GM21717 (cell line): ENCODE measurements around the gene BCL2L1.
"Not testable (repeated sequence)": the region's sequence is repeated elsewhere in the genome, so short reads cannot be mapped to it uniquely, and the experiment has no call there.

Experiments used
- ATAC-seq: cut with Tn5 transposase; IDR thresholded peaks from one replicate; pipeline ENCODE4 v1.9.1; 2021; ENCODE audit warnings: mild to moderate bottlenecking, moderate library complexity; ENCODE audit not compliant: unreplicated experiment

BCL2L1 gene

DNA sequence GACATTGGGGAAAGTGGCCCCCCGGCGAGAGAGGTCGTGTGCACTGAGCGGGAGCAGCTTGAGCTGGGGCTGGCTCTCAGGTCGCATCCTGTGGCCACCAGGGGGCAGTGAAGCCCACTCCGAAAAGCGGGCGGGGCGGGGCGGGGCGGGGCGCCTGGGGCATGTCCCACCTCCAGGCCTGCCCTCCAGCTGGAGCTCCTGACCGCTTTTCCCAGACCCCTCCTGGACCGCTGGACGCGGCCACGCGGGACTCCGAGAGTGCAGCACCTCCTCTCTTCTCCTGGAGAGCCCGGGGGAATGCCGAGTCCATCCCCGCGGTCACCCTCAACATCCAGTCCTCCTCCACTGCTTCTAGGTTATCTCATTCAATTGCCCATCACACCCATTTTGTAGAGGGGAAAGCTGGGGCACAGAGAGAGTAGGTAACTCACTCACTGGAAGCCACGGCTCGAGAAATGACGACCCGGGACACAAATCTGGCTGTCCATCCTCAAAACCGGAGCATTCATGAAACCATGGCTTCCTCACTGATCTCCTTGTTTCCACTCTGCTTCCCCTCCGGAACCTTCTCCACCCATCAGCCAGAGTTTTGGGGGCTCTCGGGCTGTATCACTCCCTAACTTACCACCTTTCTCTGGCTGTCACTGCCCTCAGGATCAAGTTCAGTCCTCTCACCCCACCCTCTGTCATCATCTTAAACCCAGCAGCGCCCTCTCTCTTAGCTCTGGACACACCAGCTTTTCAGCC is 60.9 kb downstream of the BCL2L1 start:
- peak; percentile 58 for ATAC-seq

DNA sequence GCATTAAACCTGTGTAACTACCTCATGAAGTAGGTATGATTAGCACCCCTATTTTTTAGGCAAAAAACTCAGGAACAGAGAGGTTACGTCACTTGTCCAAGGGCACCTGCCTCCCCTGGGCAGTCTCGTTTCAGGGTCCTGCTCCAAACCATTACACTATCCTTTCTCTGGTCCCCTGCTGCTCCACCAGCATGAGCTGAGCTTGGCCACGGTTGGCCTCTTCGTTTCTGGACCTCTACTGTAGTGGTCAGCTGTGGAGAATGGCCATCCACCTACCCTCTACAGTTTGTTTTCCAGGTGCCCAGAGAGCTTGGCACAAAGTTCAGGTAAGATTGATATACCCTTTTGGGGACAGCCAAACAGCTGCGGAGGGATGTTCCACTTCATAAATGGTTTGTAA is 68.1 kb downstream of the BCL2L1 start:
- no peak for ATAC-seq

DNA sequence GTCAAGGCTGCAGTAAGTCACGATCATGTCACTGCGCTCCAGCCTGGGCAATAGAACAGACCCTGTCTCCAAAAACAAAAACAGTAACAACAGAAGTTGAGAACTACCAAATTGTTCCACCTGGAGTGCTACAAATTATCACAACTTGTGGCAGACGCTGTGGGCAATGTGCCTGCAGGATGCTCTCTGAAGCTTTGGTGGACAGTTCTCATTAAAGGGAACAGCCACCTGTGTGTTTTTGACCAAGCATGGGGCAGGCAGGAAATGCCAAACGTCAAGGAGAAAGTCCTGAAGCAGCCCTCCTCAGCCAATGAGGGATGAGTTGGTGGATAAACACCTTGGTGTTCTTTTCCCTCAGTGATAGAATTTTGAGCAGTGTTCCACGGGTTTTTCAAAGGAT is 69.1 kb downstream of the BCL2L1 start:
- no peak for ATAC-seq

DNA sequence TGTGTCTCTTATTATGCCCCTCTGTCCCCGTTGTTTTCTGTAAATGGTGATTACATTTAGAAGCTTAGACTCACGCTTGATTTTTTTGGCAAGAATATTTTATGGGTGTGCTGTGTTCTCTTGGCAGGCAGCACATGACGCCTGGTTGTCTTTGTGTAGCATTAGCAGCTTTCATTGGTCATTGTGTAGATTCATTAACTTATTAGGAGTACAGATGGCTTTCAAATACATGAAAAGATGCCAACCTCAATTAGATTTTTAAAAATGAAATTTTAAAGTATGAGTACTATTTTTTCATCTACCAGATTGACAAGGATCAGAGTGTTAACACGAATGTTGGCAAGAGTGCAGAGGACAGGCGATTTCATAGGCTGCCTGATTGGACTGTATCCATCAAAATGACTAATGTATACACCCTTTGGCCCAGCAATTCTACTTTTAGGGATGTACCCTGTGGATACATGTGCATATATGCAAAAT is 69.7 kb downstream of the BCL2L1 start:
- ATAC-seq: no peak

DNA sequence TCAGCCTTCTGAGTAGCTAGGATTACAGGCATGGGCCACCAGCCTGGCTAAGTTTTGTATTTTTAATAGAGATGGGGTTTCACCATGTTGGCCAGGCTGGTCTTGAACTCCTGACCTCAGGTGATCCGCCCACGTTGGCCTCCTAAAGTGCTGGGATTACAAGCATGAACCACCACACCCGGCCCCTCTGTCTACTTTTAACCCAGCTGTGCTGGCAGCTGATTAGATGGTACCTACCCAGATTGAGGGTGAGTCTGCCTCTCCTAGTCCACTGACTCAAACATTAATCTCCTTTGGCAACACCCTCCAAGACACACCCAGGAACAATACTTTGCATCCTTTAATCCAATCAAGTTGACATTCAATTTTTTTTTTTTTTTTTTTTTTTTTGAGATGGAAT is 74.6 kb downstream of the BCL2L1 start:
- not testable (repeated sequence) for ATAC-seq

DNA sequence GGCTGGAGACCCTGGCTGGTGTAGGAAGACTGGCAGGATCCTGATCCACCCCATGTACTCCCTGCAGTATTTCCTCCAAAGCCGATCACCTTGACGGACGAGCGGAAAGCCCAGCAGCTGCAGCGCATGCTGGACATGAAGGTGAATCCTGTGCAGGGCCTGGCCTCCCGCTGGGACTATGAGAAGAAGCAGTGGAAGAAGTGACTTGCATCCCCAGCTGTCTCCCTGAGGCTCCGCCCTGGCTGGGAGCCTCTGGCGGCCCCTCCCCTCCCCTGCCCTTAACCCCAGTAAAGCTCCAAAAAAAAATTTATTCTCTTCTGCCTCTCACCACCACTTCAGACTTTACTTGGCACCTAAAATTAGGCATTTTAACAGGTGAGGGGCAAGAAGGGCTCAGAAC is 78.0 kb downstream of the BCL2L1 start:
- no peak for ATAC-seq

DNA sequence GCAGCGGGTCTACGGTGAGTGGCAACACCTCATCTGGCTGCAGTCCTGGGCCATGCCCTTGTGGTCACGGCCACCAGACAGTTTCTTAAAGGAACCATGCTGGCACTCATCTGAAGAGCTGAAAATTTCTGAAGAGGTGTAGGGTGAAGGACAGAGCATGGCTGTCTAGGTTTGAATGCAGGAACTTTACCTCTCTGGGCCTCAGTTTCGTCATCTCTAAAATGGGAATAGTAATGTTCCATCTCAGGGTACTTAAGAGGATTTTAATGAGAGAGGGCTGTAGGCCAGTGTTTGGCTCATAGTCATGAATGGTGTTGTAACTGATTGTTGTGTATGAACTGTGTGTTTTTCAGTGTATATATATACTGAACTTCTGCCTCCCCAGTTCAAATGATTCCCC is 79.1 kb downstream of the BCL2L1 start:
- no peak for ATAC-seq

DNA sequence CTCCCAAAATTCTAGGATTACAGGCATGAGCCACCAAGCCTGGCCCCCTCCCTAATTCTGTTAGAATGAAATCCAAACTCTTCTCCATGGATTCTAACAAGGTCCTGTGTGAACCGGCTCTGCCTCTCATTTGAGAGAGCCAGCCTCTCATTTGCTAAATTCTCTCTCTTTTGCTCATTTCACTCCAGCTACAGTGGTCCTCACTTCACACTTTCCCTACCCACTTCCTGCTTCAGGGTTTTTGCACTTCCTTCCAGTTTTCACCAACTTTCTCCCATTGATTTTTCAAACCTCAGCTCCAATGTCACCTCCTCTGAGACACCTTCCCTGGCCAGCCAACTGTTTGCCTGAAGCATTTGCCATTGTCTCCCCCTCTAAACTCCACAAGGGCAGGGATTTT is 79.8 kb downstream of the BCL2L1 start:
- ATAC-seq: no peak

DNA sequence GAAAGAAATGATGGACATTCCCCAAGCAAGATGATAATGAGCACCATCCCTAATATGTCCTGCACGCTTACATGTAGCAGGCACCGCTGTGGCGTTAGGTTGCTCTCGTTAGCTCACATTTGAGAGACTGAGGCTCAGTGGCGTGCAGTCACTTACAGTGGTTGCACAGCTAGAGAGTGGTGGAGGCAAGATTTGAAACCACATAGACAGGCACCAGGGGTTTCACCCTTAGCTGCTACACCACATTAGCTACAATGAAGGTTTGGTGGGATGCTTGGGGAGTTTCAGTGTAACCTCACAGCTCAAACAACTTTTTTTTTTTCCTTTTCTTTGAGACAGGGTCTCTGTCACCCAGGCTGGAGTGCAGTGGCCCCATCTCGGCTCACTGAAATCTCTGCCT is 81.3 kb downstream of the BCL2L1 start:
- no peak for ATAC-seq

DNA sequence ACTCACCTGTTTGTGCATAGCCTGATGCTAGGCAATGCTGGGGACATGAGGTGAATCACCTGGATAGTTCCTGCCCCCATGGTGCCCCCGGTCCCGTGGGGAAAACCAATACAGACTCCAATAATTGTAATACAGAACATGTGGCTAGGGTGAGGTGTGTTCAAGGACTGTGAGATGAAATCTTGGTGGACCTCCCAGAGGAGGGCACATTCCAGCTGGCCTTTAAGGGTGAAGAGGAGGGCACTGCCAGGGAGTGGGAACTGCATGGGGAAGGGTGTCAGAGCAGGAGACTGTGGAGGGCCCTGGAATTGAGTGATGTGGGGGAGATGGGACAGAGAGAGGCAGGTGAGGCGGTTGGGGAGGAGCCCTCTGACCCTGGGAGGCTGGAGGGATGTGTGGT is 82.4 kb downstream of the BCL2L1 start:
- no peak for ATAC-seq

DNA sequence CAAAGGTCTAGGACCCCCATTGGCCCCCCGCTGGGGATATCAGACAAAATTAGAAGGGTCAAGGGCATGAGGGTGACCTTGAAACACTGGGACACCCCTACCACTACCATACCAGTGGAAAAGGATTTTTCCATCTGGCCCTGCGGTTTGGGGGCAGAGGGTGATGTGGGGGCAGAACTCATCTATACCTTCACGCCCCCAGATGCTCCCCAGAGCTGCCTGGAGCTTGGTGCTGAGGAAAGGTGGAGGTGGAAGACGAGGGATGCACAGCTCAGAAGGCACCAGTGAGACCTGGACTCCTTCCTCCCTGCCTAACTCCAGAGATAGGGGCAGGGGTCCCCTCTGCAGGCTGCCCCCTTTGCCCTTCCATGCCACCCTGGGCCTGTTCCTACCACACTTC is 83.9 kb downstream of the BCL2L1 start:
- ATAC-seq: no peak

DNA sequence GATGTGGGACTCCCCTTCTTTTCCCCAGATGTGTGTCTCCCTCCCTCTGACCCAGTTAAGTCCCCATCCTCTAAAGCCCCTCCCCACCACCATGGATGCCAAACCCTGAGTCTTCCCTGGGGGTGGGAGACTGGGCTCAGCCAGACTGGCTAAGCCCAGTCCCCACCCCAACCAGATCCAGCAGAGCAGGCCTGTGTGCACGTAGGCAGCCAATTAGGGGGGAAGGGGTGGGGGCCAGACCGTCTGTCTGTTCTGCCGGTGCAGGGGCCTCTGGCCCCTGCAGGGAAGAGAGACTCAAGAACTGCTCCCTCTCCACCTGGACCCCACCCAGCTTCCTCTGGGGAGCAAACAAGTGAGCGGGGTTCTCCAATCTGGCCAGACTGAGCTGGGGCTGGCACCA is 84.4 kb downstream of the BCL2L1 start:
- ATAC-seq: no peak

DNA sequence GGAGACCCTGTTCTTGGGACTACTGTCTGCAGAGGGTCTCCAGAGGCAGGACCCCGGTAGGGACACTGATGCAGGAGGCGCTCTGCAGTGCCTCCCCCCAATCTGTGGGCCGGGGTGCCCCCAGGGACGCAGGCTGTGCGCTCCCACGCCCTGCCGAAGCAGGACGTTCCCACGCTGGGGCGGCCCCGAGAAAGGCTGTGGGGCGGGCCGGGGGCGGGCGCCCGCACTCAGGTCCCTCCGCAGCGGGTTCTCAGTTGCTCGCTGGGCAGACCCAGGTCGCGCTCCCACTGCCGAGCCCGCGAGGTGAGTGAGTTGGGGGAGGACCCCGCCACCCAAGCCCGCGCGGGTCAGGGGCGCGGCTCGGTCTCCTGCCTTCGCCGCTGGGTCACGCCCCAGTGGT is 85.0 kb downstream of the BCL2L1 start, which contains the start of gene COX4I2:
Gene COX4I2, plus strand, starts transcription at position 253 of the 400 bp plus-strand sequence. CDS start 1,106 bp downstream, outside the sequence.
- no peak for ATAC-seq

DNA sequence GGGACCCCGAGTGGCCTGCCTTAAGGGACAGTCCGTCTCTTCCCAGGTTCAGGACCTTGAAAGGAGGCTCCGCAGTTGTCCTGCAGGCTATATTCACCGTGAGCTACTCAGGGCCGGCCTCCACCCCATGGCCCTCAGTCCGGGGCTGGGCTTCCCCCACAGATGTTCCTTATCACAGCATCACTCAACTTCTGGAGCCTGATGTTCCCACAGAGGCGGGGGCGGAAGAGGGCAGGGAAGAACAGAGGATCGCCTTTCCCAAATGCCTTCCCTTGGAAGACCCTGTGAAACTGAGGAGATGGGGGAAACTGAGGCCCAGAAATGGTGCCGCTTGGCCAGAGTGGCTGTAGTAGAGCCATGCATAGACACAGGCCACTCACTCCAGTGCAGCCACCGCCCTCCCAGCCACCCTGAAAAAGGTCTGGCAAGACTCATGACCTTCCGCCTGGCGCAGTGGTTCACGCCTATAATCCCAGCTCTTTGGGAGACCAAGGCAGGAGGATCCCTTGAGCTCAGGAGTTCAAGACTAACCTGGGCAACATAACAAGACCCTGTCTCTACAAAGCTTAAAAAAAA is 89.2 kb downstream of the BCL2L1 start:
- ATAC-seq: no peak

DNA sequence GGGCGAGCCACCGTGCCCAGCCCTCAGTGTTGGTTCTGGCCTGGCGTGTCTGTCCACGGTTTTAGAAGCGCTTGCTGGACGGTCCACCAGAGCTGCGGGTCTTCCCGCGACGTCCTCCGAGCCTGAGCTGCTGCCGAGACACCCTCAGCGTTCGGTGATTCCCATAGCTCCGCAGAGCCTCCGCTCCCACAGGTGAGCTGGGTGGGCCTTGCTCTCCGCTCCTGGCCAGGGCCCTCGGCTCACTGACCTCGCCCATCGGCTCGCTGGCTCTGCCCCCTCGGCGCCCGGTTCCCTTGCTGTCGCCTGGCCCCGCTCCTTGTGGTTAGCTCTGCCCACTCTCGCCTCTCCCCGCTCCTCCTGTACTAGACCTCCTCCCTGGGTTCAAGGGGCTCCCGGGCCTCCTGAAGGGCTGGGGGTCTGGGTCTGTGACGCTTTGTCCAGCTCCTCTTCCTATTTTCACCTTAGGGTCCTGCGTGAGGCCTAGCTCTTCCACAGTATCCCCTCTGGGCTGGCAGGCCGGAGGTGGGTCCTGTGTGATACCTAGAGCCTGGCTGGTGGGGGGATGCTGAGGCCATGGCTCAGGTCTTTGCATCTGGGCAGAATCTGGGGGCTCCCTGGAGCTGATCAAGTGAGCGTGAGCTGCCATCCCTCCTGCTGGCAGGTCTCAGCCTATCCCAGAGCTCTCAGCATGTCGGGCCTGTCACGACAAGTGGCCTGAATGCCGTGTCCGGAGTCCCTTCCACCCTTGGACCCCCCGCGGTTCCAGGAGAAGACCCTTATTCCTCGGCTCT is 89.9 kb downstream of the BCL2L1 start:
- no peak for ATAC-seq

DNA sequence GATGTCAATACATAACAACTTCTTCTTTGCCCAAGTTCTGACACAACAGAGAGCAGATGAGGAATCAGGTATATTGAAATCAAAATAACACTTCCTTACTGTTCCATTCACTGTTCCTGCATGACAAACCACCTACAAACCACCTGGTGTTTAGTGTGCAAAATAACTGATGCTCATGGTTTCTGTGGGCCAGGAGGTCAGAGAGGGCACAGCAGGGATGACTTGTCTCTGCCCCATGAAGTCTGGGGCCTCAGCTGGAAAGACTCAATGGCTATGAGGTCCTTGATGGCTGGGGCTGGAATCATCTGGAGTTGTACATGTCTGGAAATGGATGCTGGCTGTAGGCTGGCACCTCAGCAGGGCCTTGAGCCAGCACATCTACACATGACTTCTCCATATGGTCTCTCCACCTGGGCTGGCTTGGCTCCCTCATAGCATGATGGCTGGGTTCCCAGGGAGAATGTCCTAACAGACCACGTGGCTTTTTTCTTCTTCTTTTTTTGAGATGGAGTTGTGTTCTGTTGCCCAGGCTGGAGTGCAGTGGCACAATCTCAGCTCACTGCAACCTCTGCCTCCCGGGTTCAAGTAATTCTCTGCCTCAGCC is 92.4 kb downstream of the BCL2L1 start:
- no peak for ATAC-seq

DNA sequence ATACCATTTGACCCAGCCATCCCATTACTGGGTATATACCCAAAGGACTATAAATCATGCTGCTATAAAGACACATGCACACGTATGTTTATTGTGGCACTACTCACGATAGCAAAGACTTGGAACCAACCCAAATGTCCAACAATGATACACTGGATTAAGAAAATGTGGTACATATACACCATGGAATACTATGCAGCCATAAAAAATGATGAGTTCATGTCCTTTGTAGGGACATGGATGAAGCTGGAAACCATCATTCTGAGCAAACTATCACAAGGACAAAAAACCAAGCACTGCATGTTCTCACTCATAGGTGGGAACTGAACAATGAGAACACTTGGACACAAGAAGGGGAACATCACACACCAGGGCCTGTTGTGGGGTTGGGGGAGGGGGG is 94.6 kb downstream of the BCL2L1 start:
- not testable (repeated sequence) for ATAC-seq

DNA sequence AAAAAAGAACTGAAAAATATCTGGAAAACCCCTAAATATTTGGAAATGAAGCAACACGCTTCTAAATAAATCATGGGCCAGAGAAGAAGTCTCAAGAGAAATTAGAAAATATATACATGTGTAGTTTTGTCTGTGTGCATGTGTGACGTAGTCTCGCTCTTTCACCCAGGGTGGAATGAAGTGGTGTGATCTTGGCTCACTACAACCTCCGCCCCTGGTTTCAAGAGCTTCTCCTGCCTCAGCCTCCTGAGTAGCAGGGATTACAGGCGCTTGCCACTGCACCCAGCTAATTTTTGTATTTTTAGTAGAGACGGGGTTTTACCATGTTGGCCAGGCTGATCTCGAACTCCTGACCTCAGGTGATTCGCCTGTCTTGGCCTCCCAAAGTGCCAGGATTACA is 96.1 kb downstream of the BCL2L1 start:
- ATAC-seq: not testable (repeated sequence)

DNA sequence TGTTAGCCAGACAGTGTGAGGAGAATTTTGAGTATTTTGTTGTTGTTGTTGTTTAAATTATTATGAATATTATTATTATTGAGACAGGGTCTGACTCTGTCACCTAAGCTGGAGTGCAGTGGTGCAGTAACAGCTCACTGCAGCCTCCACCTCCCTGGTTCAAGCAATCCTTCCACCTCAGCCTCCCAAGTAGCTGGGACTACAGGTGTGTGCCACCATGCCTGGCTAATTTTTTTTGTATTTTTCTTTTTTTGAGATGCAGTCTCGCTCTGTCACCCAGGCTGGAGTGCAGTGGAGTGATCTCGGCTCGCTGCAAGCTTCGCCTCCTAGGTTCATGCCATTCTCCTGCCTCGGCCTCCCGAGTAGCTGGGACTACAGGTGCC is 99.6 kb downstream of the BCL2L1 start:
- not testable (repeated sequence) for ATAC-seq

DNA sequence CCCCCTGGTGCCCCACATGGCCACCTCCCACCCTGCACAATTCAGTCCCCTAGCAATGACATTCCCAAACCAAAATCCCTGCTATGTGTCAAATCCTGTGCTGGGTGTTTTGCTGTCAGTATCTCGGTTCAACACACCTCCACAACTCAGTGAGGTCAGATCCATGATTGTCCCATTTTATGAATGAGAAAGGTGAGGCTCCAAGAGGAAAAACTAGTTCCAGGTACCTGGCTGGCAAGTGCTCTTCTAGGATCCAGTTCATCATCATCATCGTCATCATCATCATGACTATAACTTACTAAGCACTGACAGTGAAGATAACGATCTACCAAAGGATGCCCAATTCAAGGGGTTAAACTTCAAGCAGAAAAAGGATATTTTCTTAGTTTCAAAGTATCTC is 102.4 kb downstream of the BCL2L1 start:
- ATAC-seq: no peak

DNA sequence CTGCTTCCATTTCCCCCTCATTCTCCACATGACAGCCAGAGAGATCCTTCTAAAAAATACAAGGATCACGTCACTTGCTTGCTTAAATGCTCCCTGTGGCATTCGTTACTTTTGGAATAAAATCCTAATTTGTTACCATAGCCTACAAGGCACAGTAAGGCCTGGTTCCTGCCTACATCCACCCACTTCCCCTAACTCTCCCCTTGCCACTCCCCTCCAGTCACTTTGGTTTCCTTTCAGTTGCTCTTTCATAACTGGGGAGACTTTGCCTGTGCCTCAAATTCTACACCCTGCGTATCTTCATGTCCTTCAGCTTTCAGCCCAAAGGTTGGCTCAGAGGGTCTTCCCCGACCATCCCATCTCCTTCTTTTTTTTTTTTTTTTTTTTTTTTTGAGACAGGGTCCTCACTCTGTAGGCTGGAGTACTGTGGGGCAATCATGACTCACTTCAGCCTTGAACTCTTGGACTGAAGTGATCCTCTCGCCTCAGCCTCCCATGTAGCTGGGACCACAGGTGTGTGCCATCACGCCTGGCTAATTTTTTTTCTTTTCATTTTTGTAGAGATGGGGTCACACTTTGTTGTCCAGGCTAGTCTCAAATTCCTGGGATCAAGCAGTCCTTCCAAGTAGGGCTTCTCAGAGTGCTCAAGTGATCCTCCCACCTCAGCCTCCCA is 105.1 kb downstream of the BCL2L1 start:
- peak; percentile 49 for ATAC-seq
